ENCODE data around the gene ADAMTS16.

The ADAMTS16 gene

GRCh38 chr5:5183189-5183699 is 43.1 kb downstream of the ADAMTS16 start:
- no peak for DNase-seq

- DNase-seq: no peak
These were observed 43.8 kb downstream of the ADAMTS16 start for GRCh38 chr5:5183933-5184332.

- DNase-seq: no peak
These were observed 48.4 kb downstream of the ADAMTS16 start for GRCh38 chr5:5188376-5189050.

GRCh38 chr5:5189051-5189430 is 48.9 kb downstream of the ADAMTS16 start:
- no peak for DNase-seq

- no peak for DNase-seq
These were observed 51.8 kb downstream of the ADAMTS16 start for GRCh38 chr5:5191906-5192305.

- DNase-seq: no peak
These were observed 52.6 kb downstream of the ADAMTS16 start for GRCh38 chr5:5192681-5193080.

GRCh38 chr5:5195128-5195918 is 55.2 kb downstream of the ADAMTS16 start:
- no peak for DNase-seq

GRCh38 chr5:5198135-5198534 is 58.0 kb downstream of the ADAMTS16 start:
- no peak for DNase-seq

GRCh38 chr5:5198815-5199214 is 58.7 kb downstream of the ADAMTS16 start:
- DNase-seq: no peak

GRCh38 chr5:5199495-5199894 is 59.4 kb downstream of the ADAMTS16 start:
- no peak for DNase-seq

GRCh38 chr5:5200133-5200532 is 60.0 kb downstream of the ADAMTS16 start:
- DNase-seq: no peak

GRCh38 chr5:5202321-5202720 is 62.2 kb downstream of the ADAMTS16 start:
- no peak for DNase-seq

GRCh38 chr5:5203451-5203850 is 63.3 kb downstream of the ADAMTS16 start:
- no peak for DNase-seq

GRCh38 chr5:5207828-5208227 is 67.7 kb downstream of the ADAMTS16 start:
- no peak for DNase-seq

GRCh38 chr5:5209089-5209488 is 69.0 kb downstream of the ADAMTS16 start:
- no peak for DNase-seq

- DNase-seq: no peak
These were observed 69.6 kb downstream of the ADAMTS16 start for GRCh38 chr5:5209510-5210286.

- no peak for DNase-seq
These were observed 77.2 kb downstream of the ADAMTS16 start for GRCh38 chr5:5217371-5217770.

GRCh38 chr5:5218396-5218795 is 78.3 kb downstream of the ADAMTS16 start:
- no peak for DNase-seq

GRCh38 chr5:5219541-5219940 is 79.4 kb downstream of the ADAMTS16 start:
- DNase-seq: no peak

- DNase-seq: no peak
These were observed 80.9 kb downstream of the ADAMTS16 start for GRCh38 chr5:5220901-5221631.

- no peak for DNase-seq
These were observed 81.6 kb downstream of the ADAMTS16 start for GRCh38 chr5:5221724-5222123.

GRCh38 chr5:5231576-5231975 is 91.4 kb downstream of the ADAMTS16 start:
- DNase-seq: no peak

GRCh38 chr5:5234912-5235311 is 94.8 kb downstream of the ADAMTS16 start:
- no peak for DNase-seq
